Stimulated activated CD4-positive, alpha-beta T cell treated with anti-CD3 and anti-CD28 coated beads, Interleukin-1b, Interleukin-23, amount 100 ng/mL, for 4 hours (primary cell): ENCODE results near the gene RAD51.

Source experiments
- DNase-seq, 2 donors: peaks; one replicate each; pipeline ENCODE4 v3.0.0-alpha.2; 2020; ENCODE audit warnings: low read depth in 2 of 2

The RAD51 gene

GRCh38 chr15:40722354-40722753 lies 27.4 kb downstream of the RAD51 start:
- DNase-seq = no peak

- no peak for DNase-seq
Measured at GRCh38 chr15:40722934-40723333, 28.0 kb downstream of the RAD51 start.

- no peak for DNase-seq
Measured at GRCh38 chr15:40723919-40724318, 28.9 kb downstream of the RAD51 start.

- no peak for DNase-seq
Measured at GRCh38 chr15:40731034-40731433, 36.1 kb downstream of the RAD51 start.

GRCh38 chr15:40736575-40736974 lies 41.6 kb downstream of the RAD51 start:
- DNase-seq = no peak

- no peak for DNase-seq
Measured at GRCh38 chr15:40737048-40737447, 42.1 kb downstream of the RAD51 start.

GRCh38 chr15:40739047-40739446 lies 44.1 kb downstream of the RAD51 start:
- DNase-seq = no peak

GRCh38 chr15:40739854-40740253 lies 44.9 kb downstream of the RAD51 start:
- no peak for DNase-seq

- no peak for DNase-seq
Measured at GRCh38 chr15:40743485-40743901, 48.5 kb downstream of the RAD51 start.

GRCh38 chr15:40743921-40744814 lies 49.2 kb downstream of the RAD51 start:
- DNase-seq = peak in 1 of 2 donors; percentile 31

- DNase-seq = no peak
Measured at GRCh38 chr15:40744815-40745152, 49.8 kb downstream of the RAD51 start.

GRCh38 chr15:40746916-40747418 lies 52.0 kb downstream of the RAD51 start:
- no peak for DNase-seq

GRCh38 chr15:40747685-40748631 lies 53.0 kb downstream of the RAD51 start:
- DNase-seq = no peak

GRCh38 chr15:40749151-40749630 lies 54.2 kb downstream of the RAD51 start:
- DNase-seq = no peak

GRCh38 chr15:40750885-40751284 lies 55.9 kb downstream of the RAD51 start:
- DNase-seq = no peak

- no peak for DNase-seq
Measured at GRCh38 chr15:40751745-40752144, 56.8 kb downstream of the RAD51 start.

- DNase-seq = no peak
Measured at GRCh38 chr15:40754574-40754882, 59.6 kb downstream of the RAD51 start.

GRCh38 chr15:40754883-40755811 lies 60.2 kb downstream of the RAD51 start, which contains the start of gene RMDN3:
Gene RMDN3 (minus strand): TSS chr15:40755254. CDS start chr15:40754783, 471 bp downstream.
- peak; percentile 87 to 94 for DNase-seq

GRCh38 chr15:40755812-40756208 lies 60.8 kb downstream of the RAD51 start:
- DNase-seq = no peak

GRCh38 chr15:40756938-40757337 lies 62.0 kb downstream of the RAD51 start:
- DNase-seq = no peak

GRCh38 chr15:40759961-40760360 lies 65.0 kb downstream of the RAD51 start:
- no peak for DNase-seq
